Astrocyte (in vitro differentiated cells and primary cell): Measurements from ENCODE around the gene LGALS8. TPM values are rescaled to one million over a fixed set of nuclear protein-coding genes. Genes with fewer than 3 reads are reported as not detected.

ENCODE experiments used
- DNase-seq: peaks from one replicate; pipeline ENCODE4 v3.0.0-alpha.2; 2010; ENCODE audit warnings: low read depth
- FAIRE-seq: peaks from 2 replicates; lab custom pipeline; 2011; peaks lifted over from hg19 to GRCh38; lab: Jason Lieb, UNC
- H2AFZ ChIP-seq: 2 replicates; pipeline ENCODE4 v1.6.0; 2012; ENCODE audit warnings: low read depth, low read length, inconsistent platforms
- H3K27ac ChIP-seq: 2 replicates; pipeline ENCODE4 v1.5.1; 2011; ENCODE audit warnings: low read depth, low read length, inconsistent platforms
- H3K27me3 ChIP-seq: 2 replicates; pipeline ENCODE4 v1.6.0; 2011; ENCODE audit warnings: low read length, inconsistent platforms; ENCODE audit not compliant: insufficient read depth
- H3K36me3 ChIP-seq: 2 replicates; pipeline ENCODE4 v1.5.1; 2011; ENCODE audit warnings: low read length, inconsistent platforms; ENCODE audit not compliant: insufficient read depth
- H3K4me1 ChIP-seq: 2 replicates; pipeline ENCODE4 v1.5.1; 2011; ENCODE audit warnings: low read length, inconsistent platforms; ENCODE audit not compliant: insufficient read depth
- H3K4me2 ChIP-seq: 2 replicates; pipeline ENCODE4 v1.6.0; 2012; ENCODE audit warnings: low read length, inconsistent platforms
- H3K4me3 ChIP-seq: 2 replicates; pipeline ENCODE4 v1.5.1; 2011; ENCODE audit warnings: low read depth, mild to moderate bottlenecking, low read length, inconsistent platforms; ENCODE audit not compliant: insufficient read depth
- H3K79me2 ChIP-seq: 2 replicates; pipeline ENCODE4 v1.6.0; 2012; ENCODE audit warnings: mild to moderate bottlenecking, low read length, inconsistent platforms; ENCODE audit not compliant: insufficient read depth
- H3K9ac ChIP-seq: 2 replicates; pipeline ENCODE4 v1.6.0; 2012; ENCODE audit warnings: mild to moderate bottlenecking, low read length, inconsistent platforms
- H3K9me3 ChIP-seq: 2 replicates; pipeline ENCODE4 v1.5.1; 2012; ENCODE audit warnings: low read depth, mild to moderate bottlenecking, low read length, inconsistent platforms; ENCODE audit not compliant: insufficient read depth
- H4K20me1 ChIP-seq: 2 replicates; pipeline ENCODE4 v1.6.0; 2012; ENCODE audit warnings: low read length, inconsistent platforms; ENCODE audit not compliant: insufficient read depth
- H3K27ac Mint-ChIP-seq: one replicate; pipeline ENCODE4 v1.8.0; 2021; ENCODE audit warnings: mild to moderate bottlenecking, mixed read lengths; ENCODE audit not compliant: unreplicated experiment
- H3K27me3 Mint-ChIP-seq: one replicate; pipeline ENCODE4 v1.8.0; 2021; ENCODE audit warnings: low read depth, mixed read lengths; ENCODE audit not compliant: unreplicated experiment
- H3K36me3 Mint-ChIP-seq: one replicate; pipeline ENCODE4 v1.8.0; 2021; ENCODE audit warnings: low read depth, mixed read lengths; ENCODE audit not compliant: unreplicated experiment
- H3K4me1 Mint-ChIP-seq: one replicate; pipeline ENCODE4 v1.8.0; 2021; ENCODE audit warnings: low read depth, mixed read lengths; ENCODE audit not compliant: unreplicated experiment
- H3K4me3 Mint-ChIP-seq: one replicate; pipeline ENCODE4 v1.8.0; 2021; ENCODE audit warnings: mild to moderate bottlenecking, moderate library complexity, mixed read lengths; ENCODE audit not compliant: unreplicated experiment
- H3K9me3 Mint-ChIP-seq: one replicate; pipeline ENCODE4 v1.8.0; 2021; ENCODE audit warnings: mild to moderate bottlenecking, mixed read lengths; ENCODE audit not compliant: unreplicated experiment
- CTCF ChIP-seq: IDR thresholded peaks from 2 replicates; pipeline ENCODE4 v1.5.1; 2011; ENCODE audit warnings: low read depth, mild to moderate bottlenecking, inconsistent platforms, low read length, moderate library complexity; ENCODE audit not compliant: insufficient read depth
- EZH2 ChIP-seq: IDR thresholded peaks from 2 replicates; pipeline ENCODE4 v1.6.1; 2012; ENCODE audit warnings: mild to moderate bottlenecking, low read length, inconsistent platforms; ENCODE audit not compliant: insufficient read depth
- total RNA-seq: library from RNA; stranded (reverse); gene quantifications from 2 replicates; pipeline ENCODE4 v1.2.1, GENCODE V29; 2021

LGALS8 gene
- total RNA-seq, 1 donor from 2014 or later, result 27.9 TPM

- no peaks in the 10 kb centered on the region for H3K27me3 ChIP-seq
- peak overlapping the region; percentile 96 for H3K4me3 ChIP-seq
- peak overlapping the region; percentile 73 for H3K27ac ChIP-seq
- DNase-seq (no peak), FAIRE-seq (no peak)
- Mint-ChIP-seq H3K9me3 (no peaks in the 10 kb centered on the region), H3K36me3 (no peaks in the 10 kb centered on the region), H3K4me1 (peaks cover 4% of the 10 kb centered on the region), H3K27ac (no peak overlapping the region), H3K4me3 (peak overlapping the region; percentile 92), H3K27me3 (no peaks in the 10 kb centered on the region)
- TF ChIP-seq EZH2 (no peak), CTCF (no peak)
- H4K20me1 ChIP-seq, result no peaks in the 10 kb centered on the region
- peak overlapping the region; percentile 89 for H3K9ac ChIP-seq
- peaks cover 7% of the 10 kb centered on the region for H3K4me1 ChIP-seq
- peak overlapping the region; percentile 88 for H2AFZ ChIP-seq
- H3K36me3 ChIP-seq, result peaks cover 12% of the 10 kb centered on the region
- peak overlapping the region; percentile 90 for H3K4me2 ChIP-seq
- peaks cover 13% of the 10 kb centered on the region for H3K79me2 ChIP-seq
- no peaks in the 10 kb centered on the region for H3K9me3 ChIP-seq
These were observed 662 bp upstream of the LGALS8 start for GRCh38 chr1:236522937-236523703.

GRCh38 chr1:236524142-236524894, 536 bp downstream of the LGALS8 start:
- peak overlapping the region; percentile 90 for H3K4me2 ChIP-seq
- no peaks in the 10 kb centered on the region for H3K36me3 Mint-ChIP-seq
- H3K79me2 ChIP-seq, result peaks cover 13% of the 10 kb centered on the region
- peaks cover 12% of the 10 kb centered on the region for H3K36me3 ChIP-seq
- peaks cover 7% of the 10 kb centered on the region for H3K4me1 ChIP-seq
- peak overlapping the region; percentile 89 for H3K9ac ChIP-seq
- H3K4me3 ChIP-seq, result peak overlapping the region; percentile 96
- no peaks in the 10 kb centered on the region for H3K27me3 ChIP-seq
- peak overlapping the region; percentile 73 for H3K27ac ChIP-seq
- H3K27me3 Mint-ChIP-seq, result no peaks in the 10 kb centered on the region
- TF ChIP-seq EZH2 (no peak), CTCF (no peak)
- FAIRE-seq, result peak; percentile 37
- H3K27ac Mint-ChIP-seq, result peak overlapping the region; percentile 87
- peaks cover 4% of the 10 kb centered on the region for H3K4me1 Mint-ChIP-seq
- no peaks in the 10 kb centered on the region for H3K9me3 ChIP-seq
- peak overlapping the region; percentile 88 for H2AFZ ChIP-seq
- peak overlapping the region; percentile 92 for H3K4me3 Mint-ChIP-seq
- H3K9me3 Mint-ChIP-seq, result no peaks in the 10 kb centered on the region
- peak; percentile 75 for DNase-seq
- H4K20me1 ChIP-seq, result no peaks in the 10 kb centered on the region
